Smooth muscle cell (in vitro differentiated cells): Measurements from ENCODE around the gene FBXL16. TPM values are rescaled to one million over a fixed set of nuclear protein-coding genes. Genes with fewer than 3 reads are reported as not detected.
A peak's percentile ranks its signal among the peaks of the same experiment; 100 is the strongest.

Source experiments
- DNase-seq: peaks from one replicate; lab custom pipeline; 2025; ENCODE audit not compliant: unreplicated experiment; lab: John Stamatoyannopoulos, UW
- H2AFZ ChIP-seq: fragments of 200-600 bp; sonication (generic); 2 replicates; pipeline ENCODE4 v1.6.0; 2016; ENCODE audit warnings: antibody characterized with exemption, low read depth, mild to moderate bottlenecking
- H3F3A ChIP-seq: fragments of 200-600 bp; sonication (generic); 2 replicates; pipeline ENCODE4 v1.6.0; 2017; ENCODE audit warnings: antibody characterized with exemption, low read depth
- H3K27ac ChIP-seq: fragments of 200-600 bp; sonication (generic); 2 replicates; pipeline ENCODE4 v1.5.1; 2016; ENCODE audit warnings: low read depth, mild to moderate bottlenecking
- H3K27me3 ChIP-seq: fragments of 200-600 bp; sonication (generic); 2 replicates; pipeline ENCODE4 v1.6.1; 2016; ENCODE audit warnings: low read depth, mild to moderate bottlenecking
- H3K36me3 ChIP-seq: fragments of 200-600 bp; sonication (generic); 2 replicates; pipeline ENCODE4 v1.5.1; 2016; ENCODE audit warnings: low read depth
- H3K4me1 ChIP-seq: fragments of 200-600 bp; sonication (generic); 2 replicates; pipeline ENCODE4 v1.5.1; 2016; ENCODE audit warnings: low read depth
- H3K4me2 ChIP-seq: fragments of 200-600 bp; sonication (generic); 2 replicates; pipeline ENCODE4 v1.6.0; 2016; ENCODE audit warnings: mild to moderate bottlenecking
- H3K4me3 ChIP-seq: fragments of 200-600 bp; sonication (generic); 2 replicates; pipeline ENCODE4 v1.5.1; 2016; ENCODE audit warnings: mild to moderate bottlenecking
- H3K79me2 ChIP-seq: fragments of 200-600 bp; sonication (generic); 2 replicates; pipeline ENCODE4 v1.6.0; 2016; ENCODE audit warnings: low read depth, mild to moderate bottlenecking
- H3K9ac ChIP-seq: fragments of 200-600 bp; sonication (generic); 2 replicates; pipeline ENCODE4 v1.6.0; 2016; ENCODE audit warnings: low read depth
- H3K9me3 ChIP-seq: fragments of 200-600 bp; sonication (generic); replicated peaks from 2 replicates; pipeline ENCODE4 v1.5.1; 2016; ENCODE audit warnings: low read depth
- H4K20me1 ChIP-seq: fragments of 200-600 bp; sonication (generic); 2 replicates; pipeline ENCODE4 v1.6.0; 2016; ENCODE audit warnings: low read depth
- CTCF ChIP-seq: fragments of 200-600 bp; sonication (generic); IDR thresholded peaks from 2 replicates; pipeline ENCODE4 v1.5.1; 2017; ENCODE audit warnings: borderline replicate concordance, mild to moderate bottlenecking, antibody characterized with exemption; ENCODE audit not compliant: insufficient read depth, poor library complexity, severe bottlenecking
- WGBS: methylation state at CpG from one replicate; pipeline ENCODE4 v1.1.7; 2016; ENCODE audit warnings: low lambda C conversion rate; 5-methylcytosine and 5-hydroxymethylcytosine counted together
- polyA plus RNA-seq: library from polyadenylated mRNA; unstranded; fragments of >200 nt; fragmentation: Nextera tagmentation; extraction: Ambion mirVana; gene quantifications from 2 replicates; pipeline ENCODE4 v1.2.1, GENCODE V29; 2016
- total RNA-seq: library from RNA; depleted of rRNA; stranded (reverse); fragments of >200 nt; gene quantifications from 2 replicates; pipeline ENCODE4 v1.2.3, GENCODE V29; 2014

The FBXL16 gene
- total and polyA plus RNA-seq, 2 experiments from 2014 or later: 0.17 to 0.76 TPM

GRCh38 chr16:709566-710499 lies 4.2 kb upstream of the FBXL16 start:
- Histone ChIP-seq H3F3A (no peaks in the 10 kb centered on the region), H3K36me3 (no peaks in the 10 kb centered on the region), H4K20me1 (no peaks in the 10 kb centered on the region), H3K27ac (no peak overlapping the region), H3K4me1 (peaks cover 8% of the 10 kb centered on the region), H3K9me3 (no peaks in the 10 kb centered on the region), H3K4me3 (no peak overlapping the region), H2AFZ (no peak overlapping the region), H3K9ac (no peak overlapping the region), H3K4me2 (no peak overlapping the region), H3K79me2 (no peaks in the 10 kb centered on the region), H3K27me3 (peaks cover 41% of the 10 kb centered on the region)
- DNase-seq: peak; percentile 16
- WGBS: 60% methylated on average over 29 of the region's 30 CpGs
- no peak for TF ChIP-seq CTCF

GRCh38 chr16:708959-709358 lies 3.4 kb upstream of the FBXL16 start:
- 59% methylated on average over 4 of the region's 4 CpGs for WGBS
- H3K79me2 ChIP-seq: no peaks in the 10 kb centered on the region
- no peak overlapping the region for H3K4me2 ChIP-seq
- no peaks in the 10 kb centered on the region for H3K9me3 ChIP-seq
- no peak overlapping the region for H2AFZ ChIP-seq
- DNase-seq: no peak
- peaks cover 4% of the 10 kb centered on the region for H3K4me1 ChIP-seq
- H3K36me3 ChIP-seq: no peaks in the 10 kb centered on the region
- no peaks in the 10 kb centered on the region for H4K20me1 ChIP-seq
- H3K27ac ChIP-seq: no peak overlapping the region
- H3K9ac ChIP-seq: no peak overlapping the region
- TF ChIP-seq CTCF: no peak
- H3F3A ChIP-seq: no peaks in the 10 kb centered on the region
- peaks cover 49% of the 10 kb centered on the region for H3K27me3 ChIP-seq
- no peak overlapping the region for H3K4me3 ChIP-seq

GRCh38 chr16:708019-708418 lies 2.4 kb upstream of the FBXL16 start:
- no peak for DNase-seq
- H3F3A ChIP-seq: no peaks in the 10 kb centered on the region
- H3K36me3 ChIP-seq: no peaks in the 10 kb centered on the region
- H3K27ac ChIP-seq: no peak overlapping the region
- no peaks in the 10 kb centered on the region for H3K9me3 ChIP-seq
- H3K4me3 ChIP-seq: no peak overlapping the region
- TF ChIP-seq CTCF: no peak
- WGBS: 61% methylated on average over 3 of the region's 3 CpGs
- no peak overlapping the region for H3K4me2 ChIP-seq
- no peak overlapping the region for H3K9ac ChIP-seq
- H4K20me1 ChIP-seq: no peaks in the 10 kb centered on the region
- no peak overlapping the region for H2AFZ ChIP-seq
- no peaks in the 10 kb centered on the region for H3K79me2 ChIP-seq
- peaks cover 4% of the 10 kb centered on the region for H3K4me1 ChIP-seq
- H3K27me3 ChIP-seq: peaks cover 59% of the 10 kb centered on the region

GRCh38 chr16:707062-707538 lies 1.5 kb upstream of the FBXL16 start:
- TF ChIP-seq CTCF: no peak
- no peak overlapping the region for H3K9ac ChIP-seq
- no peaks in the 10 kb centered on the region for H3K36me3 ChIP-seq
- H4K20me1 ChIP-seq: no peaks in the 10 kb centered on the region
- no peak overlapping the region for H3K4me3 ChIP-seq
- H3K4me1 ChIP-seq: peaks cover 4% of the 10 kb centered on the region
- no peaks in the 10 kb centered on the region for H3K79me2 ChIP-seq
- H3K9me3 ChIP-seq: no peaks in the 10 kb centered on the region
- WGBS: 62% methylated on average over 14 of the region's 14 CpGs
- no peaks in the 10 kb centered on the region for H3F3A ChIP-seq
- H3K27ac ChIP-seq: no peak overlapping the region
- no peak overlapping the region for H2AFZ ChIP-seq
- peaks cover 68% of the 10 kb centered on the region for H3K27me3 ChIP-seq
- no peak for DNase-seq
- H3K4me2 ChIP-seq: no peak overlapping the region
